IMR-90 (cell line): ENCODE data around the gene HIRA.

Source experiments
- BHLHE40 ChIP-seq: fragments of 150-350 bp; IDR thresholded peaks from 2 replicates; pipeline ENCODE4 v1.6.1; 2016; ENCODE audit warnings: mild to moderate bottlenecking, low read depth, low read length
- CEBPB ChIP-seq: IDR thresholded peaks from 2 replicates; pipeline ENCODE4 v1.6.1; 2012; ENCODE audit warnings: low read depth, low read length, improper control_type of control experiment
- FOS ChIP-seq: fragments of 150-350 bp; IDR thresholded peaks from 2 replicates; pipeline ENCODE4 v1.6.1; 2016; ENCODE audit warnings: low read depth, low read length
- MAFK ChIP-seq: IDR thresholded peaks from 2 replicates; pipeline ENCODE4 v1.6.1; 2012; ENCODE audit warnings: low read depth, low read length, improper control_type of control experiment
- MAZ ChIP-seq: IDR thresholded peaks from 2 replicates; pipeline ENCODE4 v1.6.1; 2012; ENCODE audit warnings: low read depth, mild to moderate bottlenecking, low read length, improper control_type of control experiment, moderate library complexity, borderline replicate concordance
- MXI1 ChIP-seq: IDR thresholded peaks from 2 replicates; pipeline ENCODE4 v1.6.1; 2012; ENCODE audit warnings: low read depth, mild to moderate bottlenecking, low read length, moderate library complexity, borderline replicate concordance
- POLR2A ChIP-seq: IDR thresholded peaks from 2 replicates; pipeline ENCODE4 v1.6.1; 2012; ENCODE audit warnings: mild to moderate bottlenecking, low read depth, low read length
- RAD21 ChIP-seq: IDR thresholded peaks from 2 replicates; pipeline ENCODE4 v1.6.1; 2012; ENCODE audit warnings: low read length, improper control_type of control experiment
- RCOR1 ChIP-seq: IDR thresholded peaks from 2 replicates; pipeline ENCODE4 v1.6.1; 2012; ENCODE audit warnings: mild to moderate bottlenecking, low read length, improper control_type of control experiment; ENCODE audit not compliant: insufficient replicate concordance
- RFX5 ChIP-seq: IDR thresholded peaks from 2 replicates; pipeline ENCODE4 v1.8.0; 2012; ENCODE audit warnings: low read depth, mild to moderate bottlenecking, low read length, moderate library complexity
- SMC3 ChIP-seq: fragments of 150-350 bp; IDR thresholded peaks from 2 replicates; pipeline ENCODE4 v1.6.1; 2016; ENCODE audit warnings: low read depth, mild to moderate bottlenecking, antibody characterized with exemption, low read length, moderate library complexity
- TF ChIP-seq, protein P1 (sequence below): conservative IDR thresholded peaks from 2 replicates; pipeline ENCODE4 v1.5.1; 2012; ENCODE audit warnings: mild to moderate bottlenecking, low read depth, low read length, improper control_type of control experiment

DNA sequence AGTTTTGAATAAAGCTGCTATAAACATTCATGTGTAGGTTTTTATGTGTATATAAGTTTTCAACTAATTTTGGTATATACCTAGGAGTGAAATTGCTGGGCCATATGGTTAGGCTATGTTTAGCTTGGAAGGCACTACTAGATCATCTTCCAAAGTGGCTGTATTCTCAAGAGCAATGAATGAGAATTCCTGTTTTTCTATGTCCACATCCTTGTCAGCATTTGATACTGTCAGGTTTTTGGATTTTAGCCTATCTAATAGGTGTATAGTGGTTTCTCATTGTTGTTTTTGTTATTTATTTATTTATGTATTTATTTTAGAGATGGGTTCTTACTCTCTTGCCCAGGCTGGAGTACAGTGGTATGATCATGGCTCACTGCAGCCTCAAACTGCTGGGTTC, 113.7 kb downstream of the HIRA start:
- no peak for TF ChIP-seq POLR2A
- TF ChIP-seq, protein P1, sequence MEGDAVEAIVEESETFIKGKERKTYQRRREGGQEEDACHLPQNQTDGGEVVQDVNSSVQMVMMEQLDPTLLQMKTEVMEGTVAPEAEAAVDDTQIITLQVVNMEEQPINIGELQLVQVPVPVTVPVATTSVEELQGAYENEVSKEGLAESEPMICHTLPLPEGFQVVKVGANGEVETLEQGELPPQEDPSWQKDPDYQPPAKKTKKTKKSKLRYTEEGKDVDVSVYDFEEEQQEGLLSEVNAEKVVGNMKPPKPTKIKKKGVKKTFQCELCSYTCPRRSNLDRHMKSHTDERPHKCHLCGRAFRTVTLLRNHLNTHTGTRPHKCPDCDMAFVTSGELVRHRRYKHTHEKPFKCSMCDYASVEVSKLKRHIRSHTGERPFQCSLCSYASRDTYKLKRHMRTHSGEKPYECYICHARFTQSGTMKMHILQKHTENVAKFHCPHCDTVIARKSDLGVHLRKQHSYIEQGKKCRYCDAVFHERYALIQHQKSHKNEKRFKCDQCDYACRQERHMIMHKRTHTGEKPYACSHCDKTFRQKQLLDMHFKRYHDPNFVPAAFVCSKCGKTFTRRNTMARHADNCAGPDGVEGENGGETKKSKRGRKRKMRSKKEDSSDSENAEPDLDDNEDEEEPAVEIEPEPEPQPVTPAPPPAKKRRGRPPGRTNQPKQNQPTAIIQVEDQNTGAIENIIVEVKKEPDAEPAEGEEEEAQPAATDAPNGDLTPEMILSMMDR = no peak
- no peak for TF ChIP-seq FOS
- no peak for TF ChIP-seq RCOR1
- no peak for TF ChIP-seq MAZ
- TF ChIP-seq MAFK = no peak
- no peak for TF ChIP-seq BHLHE40
- no peak for TF ChIP-seq MXI1
- TF ChIP-seq RAD21 = no peak
- no peak for TF ChIP-seq CEBPB
- no peak for TF ChIP-seq RFX5
- no peak for TF ChIP-seq SMC3
